Ectodermal cell (in vitro differentiated cells): Measurements from ENCODE around the gene RRAS.

Experiments used
- H3K27ac ChIP-seq: 2 replicates; pipeline ENCODE4 v1.7.0; 2013; ENCODE audit warnings: mild to moderate bottlenecking, low read depth, low read length; ENCODE audit not compliant: insufficient read depth, poor library complexity, severe bottlenecking
- H3K27me3 ChIP-seq: 2 replicates; pipeline ENCODE4 v1.7.0; 2013; ENCODE audit warnings: mild to moderate bottlenecking, low read length; ENCODE audit not compliant: insufficient read depth, control insufficient read depth, poor library complexity, severe bottlenecking
- H3K36me3 ChIP-seq: one replicate; pipeline ENCODE4 v1.7.0; 2013; ENCODE audit warnings: low read length; ENCODE audit not compliant: control insufficient read depth, insufficient read depth
- H3K4me1 ChIP-seq: one replicate; pipeline ENCODE4 v1.7.0; 2013; ENCODE audit warnings: low read length; ENCODE audit not compliant: control insufficient read depth, insufficient read depth
- H3K4me3 ChIP-seq: 2 replicates; pipeline ENCODE4 v1.7.0; 2013; ENCODE audit warnings: low read depth, low read length, control low read depth; ENCODE audit not compliant: insufficient read depth
- H3K9me3 ChIP-seq: 2 replicates; pipeline ENCODE4 v1.7.0; 2013; ENCODE audit warnings: mild to moderate bottlenecking, low read length, moderate library complexity; ENCODE audit not compliant: control insufficient read depth
- WGBS, 2 experiments: methylation state at CpG; one replicate each; pipeline ENCODE4 v1.1.7; 2013; ENCODE audit warnings: missing lambda C conversion rate in 2 of 2; 5-methylcytosine and 5-hydroxymethylcytosine counted together

Gene RRAS

GRCh38 chr19:49677231-49677900 is 37.4 kb upstream of the RRAS start, which contains the start of gene PRMT1:
TSS of gene PRMT1 (plus strand) at chr19:49677271. CDS start at chr19:49677281, 10 bp downstream.
- H3K27ac ChIP-seq, result peak within 1 kb of the TSS; percentile 99
- H3K4me1 ChIP-seq, result peaks cover 20% of the 10 kb centered on the region
- H3K36me3 ChIP-seq, result peaks cover 16% of the 10 kb centered on the region
- H3K27me3 ChIP-seq, result no peaks in the 10 kb centered on the region
- 0% methylated on average over 57 of the region's 57 CpGs for WGBS, 2 experiments
- H3K9me3 ChIP-seq, result no peaks in the 10 kb centered on the region
- H3K4me3 ChIP-seq, result peak within 1 kb of the TSS; percentile 78

GRCh38 chr19:49676784-49677230 is 36.9 kb upstream of the RRAS start:
- Histone ChIP-seq H3K27me3 (no peaks in the 10 kb centered on the region), H3K4me1 (peaks cover 24% of the 10 kb centered on the region), H3K36me3 (peaks cover 10% of the 10 kb centered on the region), H3K4me3 (peak overlapping the region; percentile 78), H3K9me3 (no peaks in the 10 kb centered on the region), H3K27ac (peak overlapping the region; percentile 99)
- 0 to 1% methylated on average over 34 of the region's 34 CpGs for WGBS, 2 experiments

- no peaks in the 10 kb centered on the region for H3K9me3 ChIP-seq
- peaks cover 8% of the 10 kb centered on the region for H3K36me3 ChIP-seq
- 1% methylated on average over 27 of the region's 27 CpGs for WGBS, 2 experiments
These were observed 36.3 kb upstream of the RRAS start for GRCh38 chr19:49676136-49676783.

GRCh38 chr19:49672131-49672919 is 32.4 kb upstream of the RRAS start:
- H3K36me3 ChIP-seq, result peaks cover 17% of the 10 kb centered on the region
- WGBS, 2 experiments, result 31 to 33% methylated on average over 28 of the region's 28 CpGs
- H3K4me3 ChIP-seq, result no peak overlapping the region

More at GRCh38 chr19:49676136-49676783, 36.3 kb upstream of the RRAS start:
- Histone ChIP-seq H3K27me3 (no peaks in the 10 kb centered on the region), H3K27ac (peak overlapping the region; percentile 99), H3K4me1 (peaks cover 26% of the 10 kb centered on the region), H3K4me3 (peak overlapping the region; percentile 40)

GRCh38 chr19:49669516-49669915 is 29.6 kb upstream of the RRAS start:
- H3K9me3 ChIP-seq, result no peaks in the 10 kb centered on the region
- no peak overlapping the region for H3K27ac ChIP-seq
- peaks cover 13% of the 10 kb centered on the region for H3K4me1 ChIP-seq
- WGBS, 2 experiments, result 95 to 98% methylated on average over 3 of the region's 3 CpGs
- no peak overlapping the region for H3K4me3 ChIP-seq
- H3K27me3 ChIP-seq, result no peaks in the 10 kb centered on the region
- H3K36me3 ChIP-seq, result peaks cover 17% of the 10 kb centered on the region

More at GRCh38 chr19:49672131-49672919, 32.4 kb upstream of the RRAS start:
- no peak overlapping the region for H3K27ac ChIP-seq
- H3K4me1 ChIP-seq, result peaks cover 6% of the 10 kb centered on the region
- H3K9me3 ChIP-seq, result no peaks in the 10 kb centered on the region
- no peaks in the 10 kb centered on the region for H3K27me3 ChIP-seq

GRCh38 chr19:49667473-49667872 is 27.5 kb upstream of the RRAS start:
- Histone ChIP-seq H3K4me3 (no peak overlapping the region), H3K27me3 (no peaks in the 10 kb centered on the region), H3K36me3 (peaks cover 17% of the 10 kb centered on the region), H3K9me3 (no peaks in the 10 kb centered on the region), H3K4me1 (peaks cover 13% of the 10 kb centered on the region), H3K27ac (no peak overlapping the region)
- WGBS, 2 experiments, result 89 to 94% methylated on average over 2 of the region's 2 CpGs

- peaks cover 6% of the 10 kb centered on the region for H3K4me1 ChIP-seq
- no peaks in the 10 kb centered on the region for H3K27me3 ChIP-seq
- no peak overlapping the region for H3K27ac ChIP-seq
- H3K36me3 ChIP-seq, result peaks cover 20% of the 10 kb centered on the region
- no peaks in the 10 kb centered on the region for H3K9me3 ChIP-seq
- peak overlapping the region; percentile 86 for H3K4me3 ChIP-seq
- WGBS, 2 experiments, result 0 to 2% methylated on average over 9 of the region's 9 CpGs
These were observed 26.1 kb upstream of the RRAS start for GRCh38 chr19:49666120-49666444.

- WGBS, 2 experiments, result 0 to 1% methylated on average over 50 of the region's 50 CpGs
- peak within 1 kb of the TSS; percentile 75 for H3K27ac ChIP-seq
- peaks cover 21% of the 10 kb centered on the region for H3K36me3 ChIP-seq
These were observed 25.6 kb upstream of the RRAS start, which contains the start of the genes BCL2L12 and IRF3 for GRCh38 chr19:49665351-49666119. TSS of gene BCL2L12 (plus strand) at chr19:49665933. CDS start at chr19:49666693, 760 bp downstream. TSS of gene IRF3 (minus strand) at chr19:49665857. CDS start at chr19:49664838, 1,019 bp downstream.

GRCh38 chr19:49665036-49665350 is 25.1 kb upstream of the RRAS start:
- Histone ChIP-seq H3K4me1 (peaks cover 6% of the 10 kb centered on the region), H3K9me3 (no peaks in the 10 kb centered on the region), H3K36me3 (peaks cover 22% of the 10 kb centered on the region), H3K4me3 (peak overlapping the region; percentile 86), H3K27ac (peak overlapping the region; percentile 47), H3K27me3 (no peaks in the 10 kb centered on the region)
- 0% methylated on average over 7 of the region's 7 CpGs for WGBS, 2 experiments

More at GRCh38 chr19:49665351-49666119, 25.6 kb upstream of the RRAS start, which contains the start of the genes BCL2L12 and IRF3:
- Histone ChIP-seq H3K4me3 (peak within 1 kb of the TSS; percentile 86), H3K9me3 (no peaks in the 10 kb centered on the region), H3K27me3 (no peaks in the 10 kb centered on the region), H3K4me1 (peaks cover 6% of the 10 kb centered on the region)
